Measurements from ENCODE around the gene ETF1. TPM values are rescaled to one million over a fixed set of nuclear protein-coding genes. Genes with fewer than 3 reads are reported as not detected.

Gene ETF1
- total RNA-seq, 1 donor from 2014 or later = 63.1 TPM

DNA sequence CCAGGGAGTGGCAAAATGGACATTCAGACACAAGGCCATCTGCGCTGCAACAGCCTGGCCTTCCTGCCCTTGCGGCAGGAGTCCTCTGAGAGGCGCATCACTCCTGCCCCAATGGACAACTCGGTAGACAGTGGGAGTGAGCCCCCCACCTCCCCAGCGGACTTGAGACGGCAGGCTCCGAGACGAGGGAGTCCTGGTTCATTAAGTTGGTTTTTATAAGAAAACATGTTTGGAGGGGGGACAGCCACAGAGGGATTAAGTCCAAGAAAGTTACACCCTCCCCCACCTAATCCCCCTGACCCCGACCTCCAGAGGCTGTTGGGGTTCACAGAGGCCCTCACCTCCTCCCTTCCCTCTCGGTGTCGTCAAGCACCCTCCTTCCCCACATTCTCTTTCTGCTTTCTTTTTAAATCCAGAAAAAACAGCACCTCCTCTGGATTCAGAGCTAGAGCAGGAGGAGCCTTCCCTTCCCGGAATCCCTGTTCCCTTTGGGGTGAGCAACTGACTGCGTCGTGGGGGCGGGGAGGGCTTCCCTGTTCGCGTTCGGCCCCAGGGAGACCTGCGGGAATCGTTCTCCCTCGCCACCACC lies 79.5 kb downstream of the ETF1 start:
- DNase-seq (ENCODE audit: low spot score) = no peak

DNA sequence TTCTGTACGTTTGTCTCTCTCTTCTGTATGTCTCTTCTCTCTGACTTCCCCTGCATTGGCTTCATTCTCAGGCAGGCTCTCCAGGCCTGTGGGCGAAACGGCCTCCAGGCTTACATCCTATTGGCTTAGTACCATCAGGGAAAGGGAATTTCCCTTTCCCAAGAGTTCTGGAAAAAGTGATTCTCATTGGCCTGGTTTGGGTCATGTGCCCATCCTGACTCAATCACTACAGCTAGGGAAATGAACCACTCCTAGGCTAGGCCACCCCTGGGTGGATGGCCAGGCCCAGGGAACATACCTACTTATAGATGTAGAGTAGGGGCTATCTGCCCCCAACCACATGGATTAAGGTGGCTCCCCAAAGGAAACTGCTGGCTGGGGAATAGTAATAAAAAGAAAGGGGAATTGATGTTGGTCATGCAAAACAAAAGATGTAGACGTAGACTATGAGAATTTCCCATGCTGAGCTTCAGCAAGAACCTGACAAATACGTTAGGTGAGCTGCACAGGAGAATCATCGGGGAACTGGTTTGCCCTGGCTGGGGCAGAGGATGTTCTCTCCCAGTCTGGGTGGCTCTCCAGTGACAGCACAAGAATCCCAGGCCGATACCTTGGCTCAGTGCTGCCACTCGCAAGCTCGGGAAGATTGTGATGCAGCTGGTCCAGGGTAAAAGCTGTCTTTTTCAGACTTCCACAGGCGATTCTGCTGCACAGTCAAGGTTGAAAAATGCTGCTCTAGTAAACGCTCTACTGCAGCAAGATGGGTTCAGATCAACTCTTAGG lies 81.5 kb downstream of the ETF1 start:
- no peak for DNase-seq (ENCODE audit: low spot score)

DNA sequence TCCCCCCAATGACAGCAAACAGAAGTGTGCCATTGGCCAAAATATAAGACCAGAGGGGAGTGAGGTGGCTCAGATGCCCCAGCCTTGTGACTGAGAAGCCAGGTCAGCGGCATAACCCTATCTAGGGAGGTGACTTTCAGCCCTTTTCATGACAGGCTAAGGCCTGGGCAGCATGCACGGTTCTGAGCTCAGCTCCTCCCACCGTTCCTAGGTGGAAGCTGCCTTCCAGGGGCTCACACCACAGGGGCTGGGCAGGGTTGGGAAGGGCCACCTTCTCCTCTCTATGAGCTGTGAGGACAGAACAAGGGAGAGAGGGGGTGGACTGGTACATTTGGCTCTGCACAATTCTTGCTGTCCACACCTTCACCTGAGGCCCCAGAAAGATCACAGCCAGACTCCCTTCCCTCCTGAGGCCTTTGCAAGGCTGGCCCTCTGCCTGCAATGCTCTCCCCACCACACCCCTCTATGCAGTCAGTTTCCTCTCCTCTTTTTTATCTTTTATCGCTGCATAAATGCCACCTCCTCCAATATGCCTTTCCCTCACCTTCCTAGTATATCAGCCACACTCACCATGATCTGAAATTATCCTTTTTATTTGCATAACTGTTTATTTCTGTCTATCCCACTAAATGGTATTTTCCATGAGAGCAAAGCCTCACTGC lies 82.9 kb downstream of the ETF1 start:
- DNase-seq (ENCODE audit: low spot score) = no peak

DNA sequence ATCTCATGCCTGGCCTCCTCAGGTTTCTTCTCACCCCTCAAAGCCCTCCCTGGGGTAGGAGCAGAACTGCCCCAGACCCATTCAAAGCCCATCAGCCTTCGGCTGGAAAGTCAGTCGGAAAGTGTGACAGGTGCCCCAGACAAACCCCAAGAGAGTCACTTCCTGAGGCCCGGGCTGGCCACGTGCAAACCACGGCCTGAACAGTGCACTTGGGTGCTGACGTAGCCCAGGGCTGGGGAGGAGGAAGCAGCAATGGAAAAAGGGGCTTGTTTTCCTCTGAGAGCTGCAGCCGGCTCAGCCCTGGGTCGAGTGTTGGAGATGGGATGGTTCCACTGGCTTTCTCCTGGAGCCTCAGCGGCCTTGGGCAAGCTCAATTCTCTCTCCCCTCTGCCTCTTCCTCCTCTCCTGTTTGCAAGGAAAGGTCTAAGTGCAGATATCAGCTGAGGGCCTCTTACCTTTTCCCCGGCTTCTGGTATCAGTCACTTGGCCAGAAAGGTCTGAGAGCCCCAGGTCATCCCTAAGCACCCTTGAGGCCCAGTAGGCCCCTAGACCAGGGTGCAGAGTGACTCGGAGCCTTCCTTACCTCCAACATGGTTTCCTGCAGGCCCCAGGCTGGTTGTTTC lies 83.6 kb downstream of the ETF1 start:
- peak; percentile 65 for DNase-seq (ENCODE audit: low spot score)

DNA sequence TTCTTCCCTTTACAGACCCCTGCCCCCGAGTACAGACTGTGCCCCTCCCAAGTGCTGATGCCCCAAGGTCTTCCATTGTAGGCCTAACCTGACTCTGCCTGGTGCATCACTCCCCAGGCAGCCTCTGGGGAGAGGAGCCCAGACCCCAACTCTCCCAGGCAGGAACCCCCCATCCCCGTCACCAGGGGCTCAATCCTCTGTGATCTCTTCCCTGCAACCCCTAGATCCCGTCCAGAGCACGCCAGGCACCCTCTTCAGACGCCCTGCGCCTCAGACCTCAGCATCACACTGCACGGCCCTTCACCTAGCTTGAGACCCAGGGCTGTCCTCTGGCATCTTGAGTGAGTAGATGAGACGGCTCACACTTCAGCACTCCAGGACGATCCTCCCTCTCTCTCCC lies 84.2 kb downstream of the ETF1 start:
- no peak for DNase-seq (ENCODE audit: low spot score)

DNA sequence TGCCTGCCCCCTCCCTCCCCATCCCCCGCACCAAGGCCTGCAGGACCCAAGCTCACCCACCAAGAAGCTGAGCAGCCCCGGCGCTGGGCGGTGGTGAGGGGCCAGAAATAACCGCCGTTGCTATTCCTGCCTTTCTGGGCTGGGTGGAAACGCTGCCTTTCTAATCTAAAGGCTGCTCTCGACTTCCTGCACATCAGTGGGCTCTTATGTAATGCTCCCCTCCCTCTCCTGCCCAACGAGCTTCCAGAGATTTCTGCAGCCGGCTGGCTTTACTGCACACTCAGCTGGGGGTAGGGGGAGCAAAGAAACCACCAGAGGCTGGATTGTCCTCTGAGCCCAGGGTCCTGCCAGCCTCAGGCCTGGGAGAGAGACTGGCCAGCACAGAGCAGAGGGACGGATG lies 84.7 kb downstream of the ETF1 start:
- DNase-seq (ENCODE audit: low spot score) = no peak

DNA sequence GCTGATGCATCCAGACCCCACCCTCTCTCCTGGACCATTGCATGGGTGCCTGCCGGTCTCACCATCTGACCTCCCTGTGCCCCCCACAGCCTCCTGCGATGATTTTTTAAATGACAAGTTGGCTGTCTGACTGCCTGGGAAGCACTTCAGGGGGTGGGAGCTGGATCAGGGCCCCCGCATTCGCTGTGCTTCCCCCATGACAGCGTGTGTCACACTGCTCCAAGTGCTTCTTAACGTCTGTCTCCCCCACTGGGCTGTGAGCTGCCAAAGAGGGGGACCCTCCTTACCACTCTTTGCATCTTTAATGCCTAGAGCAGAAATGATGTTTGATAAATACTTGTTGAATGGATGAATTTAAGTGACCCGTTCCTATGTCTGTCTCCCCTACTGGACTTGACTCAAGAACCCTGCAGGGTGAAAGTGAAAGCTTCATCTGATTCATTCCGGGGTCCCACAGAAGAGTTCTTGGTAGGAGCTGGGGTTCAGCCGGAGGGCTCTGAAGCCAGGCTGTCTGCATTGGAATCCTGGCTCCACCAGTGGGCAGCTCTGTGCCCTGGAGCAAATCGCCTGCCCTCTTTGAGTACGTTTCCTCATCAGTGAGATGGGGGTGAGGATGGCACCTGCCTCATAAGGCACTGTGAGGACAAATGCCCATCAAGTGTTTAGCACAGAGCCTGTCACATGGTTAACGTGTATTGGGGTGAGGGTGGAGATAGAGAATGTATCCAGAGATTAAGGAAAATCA lies 85.3 kb downstream of the ETF1 start:
- no peak for DNase-seq (ENCODE audit: low spot score)

Other genes with a start within 250 kb of the ETF1 start
- gene CDC25C, start 211.4 kb downstream of the ETF1 start, total RNA-seq = 0.37 TPM
- gene FAM53C, start 205.0 kb downstream of the ETF1 start, total RNA-seq = 29.2 TPM
- 65.8 TPM for gene KDM3B, start 190.6 kb downstream of the ETF1 start, total RNA-seq
- gene REEP2, start 104.2 kb downstream of the ETF1 start, total RNA-seq = 7.6 TPM
- gene EGR1, start 77.8 kb downstream of the ETF1 start, total RNA-seq = 98.5 TPM
- 170 TPM for gene HSPA9, start 32.2 kb upstream of the ETF1 start, total RNA-seq
- gene CTNNA1, start 210.2 kb upstream of the ETF1 start, total RNA-seq = 371 TPM

Measured in mucosa of gallbladder (tissue), 1 donor.